Posterior vena cava (tissue), 2 donors: ENCODE data around the gene ZNRF3. TPM values are rescaled to one million over a fixed set of nuclear protein-coding genes. Genes with fewer than 3 reads are reported as not detected.
A peak's percentile ranks its signal among the peaks of the same experiment; 100 is the strongest.
"Not testable (repeated sequence)": the region's sequence is repeated elsewhere in the genome, so short reads cannot be mapped to it uniquely, and the experiment has no call there.

ENCODE experiments used
- DNase-seq: peaks from one replicate; pipeline ENCODE4 v3.0.0-alpha.2; 2020; ENCODE audit warnings: low spot score
- intact Hi-C, 2 donors: fragments of 100-400 bp; cut with DNase I; formaldehyde crosslinking; loops; one replicate each; pipeline versions ENCODE4 v1.14.1 to v1.14.2; 2022 to 2023
- total RNA-seq, 2 donors: library from RNA; stranded (reverse); fragmentation: NEBNext Ultra II Directional; extraction: Animal tissue kit (Norgen Biotek cat#: 25700); gene quantifications; one replicate each; pipeline ENCODE4 v1.2.1, GENCODE V29; 2021
- donor health status: DM: yes; HTN: yes; CAD: no.
- donor health status: DM: yes; HTN: yes; CAD: no.

ZNRF3 gene
- total RNA-seq, 2 donors from 2014 or later, result 7.5 to 8.5 TPM

GRCh38 chr22:28874811-28875320 lies 8.5 kb upstream of the ZNRF3 start:
- DNase-seq, result no peak
- intact Hi-C loops, result no loop called here

GRCh38 chr22:28882545-28882877 lies 861 bp upstream of the ZNRF3 start:
- intact Hi-C loops, result loop anchor here in 1 of 2 donors (10.0 kb wide), 1 partner anchor 72 kb away; no protein-coding TSS in a partner anchor
- no peak for DNase-seq

DNA sequence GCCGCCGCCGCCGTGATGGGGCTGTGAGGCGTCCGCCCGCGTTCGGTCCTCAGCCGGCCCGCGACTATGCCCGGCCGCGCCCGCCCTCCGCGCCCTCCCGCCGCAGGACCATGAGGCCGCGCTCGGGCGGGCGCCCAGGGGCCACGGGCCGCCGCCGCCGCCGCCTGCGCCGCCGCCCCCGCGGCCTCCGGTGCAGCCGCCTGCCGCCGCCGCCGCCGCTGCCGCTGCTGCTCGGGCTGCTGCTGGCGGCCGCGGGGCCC lies 215 bp downstream of the ZNRF3 start:
- intact Hi-C loops, result loop anchor here in 1 of 2 donors (10.0 kb wide), 1 partner anchor 71 kb away; no protein-coding TSS in a partner anchor
- DNase-seq, result no peak

GRCh38 chr22:28883917-28884746 lies 760 bp downstream of the ZNRF3 start:
- intact Hi-C loops, result loop anchor here in 1 of 2 donors (10.0 kb wide), 1 partner anchor 71 kb away; no protein-coding TSS in a partner anchor
- peak; percentile 82 for DNase-seq

DNA sequence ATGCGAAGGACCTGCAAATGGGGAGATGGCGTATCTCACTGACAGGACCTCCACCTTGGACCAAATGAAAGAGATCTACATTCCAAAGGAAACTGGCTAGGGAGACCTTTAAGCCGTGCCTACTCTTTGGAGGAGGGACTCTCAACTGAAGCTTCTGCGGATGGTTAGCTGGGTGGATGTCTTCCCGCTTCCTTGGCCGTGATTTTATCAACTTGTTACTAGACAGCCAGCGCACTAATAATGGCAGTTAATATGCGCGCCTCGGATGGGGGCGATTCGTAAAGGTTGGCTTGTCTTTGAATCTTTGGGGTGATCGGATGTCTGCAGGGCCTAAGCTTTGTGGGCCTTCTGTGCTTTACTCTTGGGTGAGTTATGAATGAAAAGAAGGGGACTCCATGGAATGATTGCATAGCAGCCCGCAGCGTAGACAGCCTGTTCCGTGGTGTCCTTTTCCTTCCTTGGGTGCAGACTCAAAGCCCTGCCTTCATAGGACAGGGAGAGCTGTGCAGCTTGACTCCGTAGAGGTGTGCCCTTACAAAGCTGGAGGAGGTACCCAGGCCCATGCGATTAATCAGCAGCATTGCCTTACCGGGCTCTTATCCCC lies 1.5 kb downstream of the ZNRF3 start:
- intact Hi-C loops, result loop anchor here in 1 of 2 donors (10.0 kb wide), 1 partner anchor 70 kb away; no protein-coding TSS in a partner anchor
- DNase-seq, result no peak

DNA sequence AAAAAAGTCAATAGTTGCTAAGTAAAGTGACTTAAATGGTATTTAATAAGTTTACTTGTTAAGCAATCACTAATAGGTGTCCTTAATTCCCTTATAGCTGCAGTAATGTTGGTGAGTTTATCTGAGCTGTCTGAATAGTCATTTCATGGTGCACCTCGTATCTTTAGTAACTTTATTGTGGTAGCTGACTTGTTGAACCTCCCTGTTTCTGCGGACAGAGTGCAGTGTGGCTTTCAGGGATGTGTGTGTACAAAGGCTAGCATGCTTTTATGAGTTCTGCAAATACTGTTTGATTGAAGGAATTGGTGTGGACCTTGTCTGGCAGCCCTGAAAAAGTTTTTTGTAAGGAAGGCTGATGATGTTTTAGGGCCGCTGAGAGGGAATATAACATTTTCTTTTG lies 2.6 kb downstream of the ZNRF3 start:
- intact Hi-C loops, result loop anchor here in 1 of 2 donors (10.0 kb wide), 1 partner anchor 69 kb away; no protein-coding TSS in a partner anchor
- no peak for DNase-seq

GRCh38 chr22:28886679-28887078 lies 3.3 kb downstream of the ZNRF3 start:
- intact Hi-C loops, result loop anchor here in 1 of 2 donors (10.0 kb wide), 1 partner anchor 68 kb away; no protein-coding TSS in a partner anchor
- not testable (repeated sequence) for DNase-seq

- no peak for DNase-seq
Observed at GRCh38 chr22:28887725-28888459, 4.5 kb downstream of the ZNRF3 start.

GRCh38 chr22:28889478-28890024 lies 6.2 kb downstream of the ZNRF3 start:
- no peak for DNase-seq
- intact Hi-C loops, result loop anchor here in 1 of 2 donors (10.0 kb wide), 1 partner anchor 65 kb away; no protein-coding TSS in a partner anchor

More at GRCh38 chr22:28887725-28888459, 4.5 kb downstream of the ZNRF3 start:
- intact Hi-C loops, result loop anchor here in 1 of 2 donors (10.0 kb wide), 1 partner anchor 67 kb away; no protein-coding TSS in a partner anchor

GRCh38 chr22:28891156-28891733 lies 7.9 kb downstream of the ZNRF3 start:
- intact Hi-C loops, result no loop called here
- no peak for DNase-seq

- intact Hi-C loops, result no loop called here
- no peak for DNase-seq
Observed at GRCh38 chr22:28892175-28892731, 8.9 kb downstream of the ZNRF3 start.

GRCh38 chr22:28893810-28894209 lies 10.4 kb downstream of the ZNRF3 start:
- intact Hi-C loops, result no loop called here
- DNase-seq, result no peak

- DNase-seq, result no peak
- intact Hi-C loops, result no loop called here
Observed at GRCh38 chr22:28894334-28894733, 11.0 kb downstream of the ZNRF3 start.

GRCh38 chr22:28894807-28895206 lies 11.4 kb downstream of the ZNRF3 start:
- no peak for DNase-seq
- intact Hi-C loops, result no loop called here

- DNase-seq, result no peak
- intact Hi-C loops, result no loop called here
Observed at GRCh38 chr22:28896611-28897010, 13.2 kb downstream of the ZNRF3 start.

- DNase-seq, result no peak
Observed at GRCh38 chr22:28898233-28898629, 14.9 kb downstream of the ZNRF3 start.

GRCh38 chr22:28899199-28899853 lies 16.0 kb downstream of the ZNRF3 start:
- no peak for DNase-seq
- intact Hi-C loops, result no loop called here

More at GRCh38 chr22:28898233-28898629, 14.9 kb downstream of the ZNRF3 start:
- intact Hi-C loops, result no loop called here

GRCh38 chr22:28900379-28900925 lies 17.1 kb downstream of the ZNRF3 start:
- DNase-seq, result no peak
- intact Hi-C loops, result no loop called here
